A549 (cell line): ENCODE data around the gene EVX1.

Experiments used
- CBX2 ChIP-seq: fragments of 200-600 bp; sonication (generic); IDR thresholded peaks from 2 replicates; pipeline ENCODE4 v1.6.1; 2016; ENCODE audit warnings: low read depth, mild to moderate bottlenecking, borderline replicate concordance
- CHD4 ChIP-seq: fragments of 200-600 bp; sonication (generic); IDR thresholded peaks from 2 replicates; pipeline ENCODE4 v1.6.1; 2016; ENCODE audit warnings: antibody characterized with exemption, mild to moderate bottlenecking, borderline replicate concordance
- CTCF ChIP-seq: fragments of >200 bp; sonication (Bioruptor Twin); formaldehyde crosslinking; IDR thresholded peaks from 3 replicates; pipeline ENCODE4 v1.5.1; 2016
- HMGXB4 ChIP-seq: fragments of 250-450 bp; sonication (Bioruptor Pico); IDR thresholded peaks from 2 replicates; pipeline ENCODE4 v1.5.0; 2021; ENCODE audit warnings: mild to moderate bottlenecking, moderate library complexity, borderline replicate concordance
- JUN ChIP-seq, 2 experiments: fragments of >200 bp; sonication (Bioruptor Twin); formaldehyde crosslinking; IDR thresholded peaks; 2 replicates in 1 of 2; 3 replicates in 1 of 2; pipeline ENCODE4 v1.6.1; 2016 to 2017
- MAFK ChIP-seq: fragments of 450-650 bp; IDR thresholded peaks from 2 replicates; pipeline ENCODE4 v1.6.1; 2014; ENCODE audit not compliant: partially characterized antibody
- MAX ChIP-seq: IDR thresholded peaks from 2 replicates; pipeline ENCODE4 v1.6.1; 2012
- POLR2A ChIP-seq: IDR thresholded peaks from 2 replicates; pipeline ENCODE4 v1.6.1; 2012; ENCODE audit warnings: mild to moderate bottlenecking, low read length
- REST ChIP-seq: fragments of 200-600 bp; sonication (generic); IDR thresholded peaks from 2 replicates; pipeline ENCODE4 v1.6.1; 2016; ENCODE audit warnings: antibody characterized with exemption, mild to moderate bottlenecking, moderate library complexity
- RFX5 ChIP-seq: fragments of 450-650 bp; IDR thresholded peaks from 2 replicates; pipeline ENCODE4 v1.7.1; 2014; ENCODE audit warnings: antibody characterized with exemption, mild to moderate bottlenecking, moderate library complexity
- SMC3 ChIP-seq: fragments of >200 bp; sonication (Bioruptor Twin); formaldehyde crosslinking; IDR thresholded peaks from 3 replicates; pipeline ENCODE4 v1.6.1; 2018; ENCODE audit warnings: inconsistent platforms

GRCh38 chr7:27242154-27242553 is 448 bp upstream of the EVX1 start:
- TF ChIP-seq POLR2A = no peak
- no peak for TF ChIP-seq CTCF
- TF ChIP-seq JUN (IDR thresholded peaks at IDR 0.05) = no peak
- no peak for TF ChIP-seq SMC3
- no peak for TF ChIP-seq REST
- no peak for TF ChIP-seq HMGXB4 (CRISPR knock-in tag)
- TF ChIP-seq MAX = no peak
- TF ChIP-seq RFX5 = no peak
- no peak for TF ChIP-seq MAFK
- no peak for TF ChIP-seq CBX2
- TF ChIP-seq CHD4 = no peak
